CD4-positive, alpha-beta memory T cell (primary cell): ENCODE measurements around the gene IQGAP3. TPM values are rescaled to one million over a fixed set of nuclear protein-coding genes. Genes with fewer than 3 reads are reported as not detected.

Experiments used
- CTCF ChIA-PET: fragments of 350-600 bp; sonication (Branson Sonifier 250); formaldehyde crosslinking; loops from one replicate; lab custom pipeline; 2021; ENCODE audit warnings: inconsistent platforms; ENCODE audit not compliant: partially characterized antibody; lab: Charles Lee
- POLR2A ChIA-PET: fragments of 350-600 bp; sonication (Branson Sonifier 250); formaldehyde crosslinking; loops from one replicate; lab custom pipeline; 2021; ENCODE audit not compliant: partially characterized antibody; lab: Charles Lee
- DNase-seq, 5 donors: peaks; one replicate each; pipeline versions ENCODE4 v3.0.0 to v3.0.0-alpha.2; 2020 to 2022; ENCODE audit warnings: mixed read lengths in 1 of 5
- H3K27ac ChIP-seq: one replicate; pipeline ENCODE4 v1.7.0; 2013; ENCODE audit warnings: low read depth, low read length
- H3K27me3 ChIP-seq: 2 replicates; pipeline ENCODE4 v1.7.0; 2013; ENCODE audit warnings: mild to moderate bottlenecking, low read length, moderate library complexity; ENCODE audit not compliant: insufficient read depth
- H3K36me3 ChIP-seq: 2 replicates; pipeline ENCODE4 v1.7.0; 2013; ENCODE audit warnings: mild to moderate bottlenecking, low read length, moderate library complexity; ENCODE audit not compliant: insufficient read depth
- H3K4me1 ChIP-seq: 2 replicates; pipeline ENCODE4 v1.7.0; 2013; ENCODE audit warnings: mild to moderate bottlenecking, low read length, moderate library complexity; ENCODE audit not compliant: insufficient read depth
- H3K4me3 ChIP-seq, 2 donors: one replicate each; pipeline ENCODE4 v1.7.0; 2013; ENCODE audit warnings: low read length in 2 of 2, mild to moderate bottlenecking in 1 of 2
- H3K9me3 ChIP-seq, 2 donors: one replicate each; pipeline ENCODE4 v1.7.0; 2013; ENCODE audit warnings: low read length in 2 of 2, control low read depth in 1 of 2; ENCODE audit not compliant: control insufficient read depth in 1 of 2
- H3K27ac Mint-ChIP-seq, 7 donors: one replicate each; pipeline ENCODE4 v1.8.0; 2020 to 2021; ENCODE audit warnings: mixed read lengths in 7 of 7, mild to moderate bottlenecking in 6 of 7, inconsistent platforms in 3 of 7, moderate library complexity in 3 of 7
- H3K27me3 Mint-ChIP-seq, 2 donors: one replicate each; pipeline ENCODE4 v1.8.0; 2020 to 2021; ENCODE audit warnings: mixed read lengths in 2 of 2
- H3K36me3 Mint-ChIP-seq, 2 donors: one replicate each; pipeline ENCODE4 v1.8.0; 2020 to 2021; ENCODE audit warnings: mixed read lengths in 2 of 2, inconsistent platforms in 1 of 2, mild to moderate bottlenecking in 1 of 2
- H3K4me1 Mint-ChIP-seq, 4 donors: one replicate each; pipeline ENCODE4 v1.8.0; 2020 to 2021; ENCODE audit warnings: mixed read lengths in 4 of 4, mild to moderate bottlenecking in 1 of 4
- H3K4me3 Mint-ChIP-seq, 8 donors: one replicate each; pipeline ENCODE4 v1.8.0; 2020 to 2021; ENCODE audit warnings: mixed read lengths in 8 of 8, mild to moderate bottlenecking in 7 of 8, moderate library complexity in 6 of 8, inconsistent platforms in 3 of 8
- H3K9me3 Mint-ChIP-seq, 8 donors: one replicate each; pipeline ENCODE4 v1.8.0; 2020 to 2021; ENCODE audit warnings: mixed read lengths in 8 of 8, mild to moderate bottlenecking in 5 of 8, inconsistent platforms in 3 of 8, moderate library complexity in 1 of 8
- intact Hi-C: fragments of 100-400 bp; cut with micrococcal nuclease; formaldehyde crosslinking; loops from one replicate; pipeline ENCODE4 v1.15.1; 2023
- polyA plus RNA-seq, 2 donors: library from polyadenylated mRNA; unstranded; fragments of 300-500 nt; fragmentation: Illumina TruSeq; gene quantifications; one replicate each; pipeline ENCODE4 v1.2.3, GENCODE V29; 2021
- total RNA-seq, 2 experiments: library from RNA; stranded (reverse); gene quantifications; one replicate each; pipeline ENCODE4 v1.2.3, GENCODE V29; 2021

Gene IQGAP3
- total and polyA plus RNA-seq, 4 experiments from 2014 or later = not detected

- H3K36me3 Mint-ChIP-seq = no peaks in the 10 kb centered on the region
- ChIA-PET CTCF (no interaction called here), POLR2A (interaction anchor here (1.0 kb wide), 1 partner anchor 11 kb away, joined by 3 read pairs; no protein-coding TSS in a partner anchor)
- H3K9me3 ChIP-seq = no peaks in the 10 kb centered on the region
- no peaks in the 10 kb centered on the region for H3K27me3 ChIP-seq
- no peak overlapping the region for H3K27ac ChIP-seq
- H3K4me3 ChIP-seq = no peak overlapping the region
- peak overlapping the region in 1 of 7 donors; percentile 17 for H3K27ac Mint-ChIP-seq
- peaks cover 22% of the 10 kb centered on the region for H3K4me1 ChIP-seq
- H3K36me3 ChIP-seq = no peaks in the 10 kb centered on the region
- peaks cover 0 to 1% of the 10 kb centered on the region in 2 donors for H3K27me3 Mint-ChIP-seq
- no peaks in the 10 kb centered on the region for H3K9me3 Mint-ChIP-seq
- no peak overlapping the region for H3K4me3 Mint-ChIP-seq
- no peak for DNase-seq
- intact Hi-C loops = no loop called here
- peaks cover 5 to 30% (median 10%) of the 10 kb centered on the region in 4 donors for H3K4me1 Mint-ChIP-seq
Measured at GRCh38 chr1:156510709-156511108, 61.7 kb downstream of the IQGAP3 start.

DNA sequence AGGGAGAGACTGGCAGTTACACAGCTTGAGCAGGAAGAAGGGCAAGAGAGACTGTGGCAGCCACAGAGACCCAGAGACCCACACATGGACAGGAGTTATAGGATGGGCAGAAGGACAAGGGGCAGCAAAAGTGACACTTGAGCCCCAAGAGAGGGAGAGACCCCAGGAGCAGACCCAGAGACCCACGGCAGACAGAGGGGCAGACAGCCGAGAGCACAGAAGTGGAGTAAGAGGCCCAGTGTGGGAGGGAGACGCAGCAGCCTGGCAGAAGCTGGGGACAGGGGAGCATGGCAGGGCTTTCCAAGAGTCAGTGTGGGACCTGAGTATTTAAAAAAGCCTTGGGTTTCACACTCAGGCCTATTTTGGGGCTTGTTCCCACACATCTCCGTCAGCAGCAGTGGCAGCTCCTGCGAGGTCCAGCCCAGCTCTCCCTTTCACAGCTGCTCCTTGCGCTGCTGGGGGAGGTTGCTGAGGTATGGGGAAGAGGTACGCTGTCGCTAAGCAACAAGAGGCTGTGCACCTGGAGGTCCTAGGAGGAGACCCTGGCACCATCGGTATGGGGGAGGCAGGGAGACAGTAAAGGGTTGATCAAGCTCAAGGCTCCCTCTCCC is 62.8 kb downstream of the IQGAP3 start:
- peaks cover 30% of the 10 kb centered on the region for H3K4me1 ChIP-seq
- H3K27ac ChIP-seq = no peak overlapping the region
- peaks cover 0 to 3% (median 0%) of the 10 kb centered on the region in 8 donors for H3K9me3 Mint-ChIP-seq
- ChIA-PET CTCF (no interaction called here), POLR2A (interaction anchor here (1.1 to 14.1 kb wide), 4 partner anchors 9 to 52 kb away, joined by 3 to 376 read pairs (median 6); partner anchors contain the start of gene MEF2D)
- DNase-seq = no peak
- H3K4me3 ChIP-seq = no peak overlapping the region
- no peaks in the 10 kb centered on the region for H3K9me3 ChIP-seq
- intact Hi-C loops = loop anchor here (10.0 kb wide), 1 partner anchor 415 kb away; no protein-coding TSS in a partner anchor
- H3K4me3 Mint-ChIP-seq = no peak overlapping the region
- H3K27me3 ChIP-seq = no peaks in the 10 kb centered on the region
- peaks cover 0 to 4% of the 10 kb centered on the region in 2 donors for H3K36me3 Mint-ChIP-seq
- H3K27ac Mint-ChIP-seq = peak overlapping the region in 6 of 7 donors; percentile 2 to 87 (median 68)
- H3K4me1 Mint-ChIP-seq = peaks cover 14 to 42% (median 19%) of the 10 kb centered on the region in 4 donors
- peaks cover 1 to 2% of the 10 kb centered on the region in 2 donors for H3K27me3 Mint-ChIP-seq
- H3K36me3 ChIP-seq = no peaks in the 10 kb centered on the region

DNA sequence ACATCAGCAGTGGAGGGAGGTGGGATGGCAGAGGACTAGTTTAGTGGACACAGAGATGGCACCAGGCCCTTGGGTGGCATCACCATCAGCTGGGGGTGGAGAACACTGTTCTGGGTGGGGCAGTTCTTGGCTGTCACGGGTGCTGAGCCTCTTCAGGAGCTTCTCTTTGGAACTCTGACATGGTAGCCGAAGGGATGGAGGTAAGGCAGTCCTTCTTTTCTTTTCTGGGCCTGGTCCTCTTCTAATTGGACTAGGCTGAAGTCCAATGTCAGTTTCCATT is 63.5 kb downstream of the IQGAP3 start:
- H3K27ac Mint-ChIP-seq = peak overlapping the region in 6 of 7 donors; percentile 2 to 87 (median 76)
- POLR2A ChIA-PET = interaction anchor here (1.1 to 14.1 kb wide), 4 partner anchors 8 to 52 kb away, joined by 3 to 376 read pairs (median 6); partner anchors contain the start of gene MEF2D
- no peak for DNase-seq

GRCh38 chr1:156508205-156508954 is 64.0 kb downstream of the IQGAP3 start:
- H3K36me3 ChIP-seq = no peaks in the 10 kb centered on the region
- peaks cover 0 to 8% of the 10 kb centered on the region in 2 donors for H3K36me3 Mint-ChIP-seq
- ChIA-PET CTCF (interaction anchor here (1.0 to 1.7 kb wide), 5 partner anchors 8 to 28 kb away, joined by 3 to 6 read pairs (median 3); no protein-coding TSS in a partner anchor), POLR2A (interaction anchor here (1.1 to 14.1 kb wide), 3 partner anchors 10 to 51 kb away, joined by 3 to 376 read pairs (median 9); no protein-coding TSS in a partner anchor)
- no peaks in the 10 kb centered on the region for H3K27me3 ChIP-seq
- no peaks in the 10 kb centered on the region for H3K9me3 ChIP-seq
- H3K27ac Mint-ChIP-seq = peak overlapping the region; percentile 57 to 89 (median 80)
- peaks cover 1 to 2% of the 10 kb centered on the region in 2 donors for H3K27me3 Mint-ChIP-seq
- H3K4me1 Mint-ChIP-seq = peaks cover 24 to 53% (median 30%) of the 10 kb centered on the region in 4 donors
- DNase-seq = no peak
- no peak overlapping the region for H3K4me3 ChIP-seq
- no peak overlapping the region for H3K27ac ChIP-seq
- peaks cover 41% of the 10 kb centered on the region for H3K4me1 ChIP-seq
- no peak overlapping the region for H3K4me3 Mint-ChIP-seq
- intact Hi-C loops = loop anchor here (10.0 kb wide), 1 partner anchor 414 kb away; no protein-coding TSS in a partner anchor
- H3K9me3 Mint-ChIP-seq = peaks cover 0 to 3% (median 0%) of the 10 kb centered on the region in 8 donors

More for the DNA sequence above, 63.5 kb downstream of the IQGAP3 start:
- Histone ChIP-seq H3K36me3 (no peaks in the 10 kb centered on the region), H3K4me3 (no peak overlapping the region), H3K27ac (no peak overlapping the region), H3K4me1 (peaks cover 36% of the 10 kb centered on the region), H3K27me3 (no peaks in the 10 kb centered on the region), H3K9me3 (no peaks in the 10 kb centered on the region)
- CTCF ChIA-PET = interaction anchor here (1.3 to 1.7 kb wide), 2 partner anchors 17 to 20 kb away, joined by 3 read pairs; no protein-coding TSS in a partner anchor
- Mint-ChIP-seq H3K36me3 (peaks cover 0 to 8% of the 10 kb centered on the region in 2 donors), H3K4me1 (peaks cover 20 to 48% (median 25%) of the 10 kb centered on the region in 4 donors), H3K9me3 (peaks cover 0 to 3% (median 0%) of the 10 kb centered on the region in 8 donors), H3K27me3 (peaks cover 1 to 2% of the 10 kb centered on the region in 2 donors), H3K4me3 (no peak overlapping the region)
- intact Hi-C loops = loop anchor here (10.0 kb wide), 1 partner anchor 414 kb away; no protein-coding TSS in a partner anchor

DNA sequence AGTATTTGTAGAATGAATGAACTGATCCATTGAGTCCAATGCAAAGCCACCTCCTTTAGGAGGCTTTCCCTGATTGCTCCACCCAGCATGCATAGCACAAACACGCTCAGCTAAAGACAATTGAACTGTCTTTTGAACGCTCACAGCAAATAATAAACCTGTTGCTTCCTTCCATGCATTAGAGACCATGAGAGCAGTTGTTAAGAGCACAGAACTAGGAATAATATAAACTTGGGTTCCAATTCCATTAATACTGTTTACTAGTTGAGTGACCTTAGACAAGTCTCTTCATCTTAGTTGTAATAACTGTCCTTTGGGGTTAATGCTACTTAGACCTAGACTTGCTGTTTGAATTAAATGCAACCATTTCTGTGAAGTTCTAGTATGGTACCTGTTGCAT is 65.9 kb downstream of the IQGAP3 start:
- Histone ChIP-seq H3K27ac (no peak overlapping the region), H3K4me3 (no peak overlapping the region), H3K36me3 (no peaks in the 10 kb centered on the region), H3K4me1 (peaks cover 61% of the 10 kb centered on the region), H3K27me3 (no peaks in the 10 kb centered on the region), H3K9me3 (no peaks in the 10 kb centered on the region)
- H3K4me3 Mint-ChIP-seq = no peak overlapping the region
- H3K4me1 Mint-ChIP-seq = peaks cover 40 to 68% (median 46%) of the 10 kb centered on the region in 4 donors
- H3K27ac Mint-ChIP-seq = peak overlapping the region; percentile 95 to 100 (median 99)
- CTCF ChIA-PET = interaction anchor here (1.0 kb wide), 1 partner anchor 17 kb away, joined by 3 read pairs; no protein-coding TSS in a partner anchor
- H3K9me3 Mint-ChIP-seq = peaks cover 0 to 3% (median 0%) of the 10 kb centered on the region in 8 donors
- DNase-seq = no peak
- H3K36me3 Mint-ChIP-seq = peaks cover 0 to 8% of the 10 kb centered on the region in 2 donors
- intact Hi-C loops = loop anchor here (10.0 kb wide), 1 partner anchor 412 kb away; no protein-coding TSS in a partner anchor
- POLR2A ChIA-PET = interaction anchor here (0.7 to 14.1 kb wide), 3 partner anchors 18 to 85 kb away, joined by 3 to 376 read pairs (median 15); partner anchors contain the start of gene NAXE
- peaks cover 0 to 2% of the 10 kb centered on the region in 2 donors for H3K27me3 Mint-ChIP-seq

- no peaks in the 10 kb centered on the region for H3K36me3 ChIP-seq
- H3K4me3 ChIP-seq = peak overlapping the region in 1 of 2 donors; percentile 47
- H3K27me3 Mint-ChIP-seq = peaks cover 0 to 2% of the 10 kb centered on the region in 2 donors
- ChIA-PET POLR2A (interaction anchor here (1.0 to 14.1 kb wide), 18 partner anchors 10 to 527 kb away, joined by 3 to 376 read pairs (median 5); partner anchors contain the start of genes ARHGEF2, NAXE and PRCC), CTCF (interaction anchor here (0.8 to 11.5 kb wide), 7 partner anchors 16 to 121 kb away, joined by 3 to 257 read pairs (median 3); no protein-coding TSS in a partner anchor)
- no peak for DNase-seq
- no peaks in the 10 kb centered on the region for H3K9me3 ChIP-seq
- peaks cover 40 to 73% (median 48%) of the 10 kb centered on the region in 4 donors for H3K4me1 Mint-ChIP-seq
- intact Hi-C loops = loop anchor here (1.0 to 10.0 kb wide), 8 partner anchors 25 to 411 kb away; partner anchors contain the start of genes HDGF, IQGAP3, ISG20L2 and METTL25B
- peaks cover 0 to 3% (median 0%) of the 10 kb centered on the region in 8 donors for H3K9me3 Mint-ChIP-seq
- H3K27ac Mint-ChIP-seq = peak overlapping the region; percentile 95 to 100 (median 99)
- peaks cover 62% of the 10 kb centered on the region for H3K4me1 ChIP-seq
- peak overlapping the region; percentile 70 to 92 (median 81) for H3K4me3 Mint-ChIP-seq
- H3K27ac ChIP-seq = peak overlapping the region; percentile 94
- H3K36me3 Mint-ChIP-seq = peaks cover 0 to 11% of the 10 kb centered on the region in 2 donors
- no peaks in the 10 kb centered on the region for H3K27me3 ChIP-seq
Measured at GRCh38 chr1:156505679-156506298, 66.6 kb downstream of the IQGAP3 start.
